Activated CD4-positive, alpha-beta memory T cell treated with anti-CD3 and anti-CD28 coated beads, Interleukin-2, amount 10 ng/mL, durations not matched to agents 7 days and 5 days (primary cell): ENCODE results near the gene TOR2A. TPM values are rescaled to one million over a fixed set of nuclear protein-coding genes. Genes with fewer than 3 reads are reported as not detected.
A peak's percentile ranks its signal among the peaks of the same experiment; 100 is the strongest.

Experiments
- CTCF ChIA-PET: fragments of 350-600 bp; sonication (Branson Sonifier 250); formaldehyde crosslinking; loops from one replicate; lab custom pipeline; 2021; ENCODE audit warnings: antibody characterized with exemption, inconsistent platforms; lab: Charles Lee
- POLR2A ChIA-PET: fragments of 350-600 bp; sonication (Branson Sonifier 250); formaldehyde crosslinking; loops from one replicate; lab custom pipeline; 2021; ENCODE audit warnings: antibody characterized with exemption; lab: Charles Lee
- DNase-seq: peaks from one replicate; pipeline ENCODE4 v3.0.0-alpha.2; 2020
- H3K27ac Mint-ChIP-seq: one replicate; pipeline ENCODE4 v1.8.0; 2021; ENCODE audit warnings: mild to moderate bottlenecking, mixed read lengths
- H3K27me3 Mint-ChIP-seq: one replicate; pipeline ENCODE4 v1.8.0; 2021; ENCODE audit warnings: mixed read lengths
- H3K36me3 Mint-ChIP-seq: one replicate; pipeline ENCODE4 v1.8.0; 2021; ENCODE audit warnings: low read depth, mixed read lengths
- H3K4me1 Mint-ChIP-seq: one replicate; pipeline ENCODE4 v1.8.0; 2021; ENCODE audit warnings: mixed read lengths
- H3K4me3 Mint-ChIP-seq: one replicate; pipeline ENCODE4 v1.8.0; 2021; ENCODE audit warnings: mild to moderate bottlenecking, mixed read lengths
- H3K9me3 Mint-ChIP-seq: one replicate; pipeline ENCODE4 v1.8.0; 2021; ENCODE audit warnings: mixed read lengths
- total RNA-seq, 2 experiments: library from RNA; stranded (reverse); gene quantifications; one replicate each; pipeline ENCODE4 v1.2.3, GENCODE V29; 2021

Gene TOR2A
- total RNA-seq, 2 experiments from 2014 or later, result 20.6 to 23.3 TPM

DNA sequence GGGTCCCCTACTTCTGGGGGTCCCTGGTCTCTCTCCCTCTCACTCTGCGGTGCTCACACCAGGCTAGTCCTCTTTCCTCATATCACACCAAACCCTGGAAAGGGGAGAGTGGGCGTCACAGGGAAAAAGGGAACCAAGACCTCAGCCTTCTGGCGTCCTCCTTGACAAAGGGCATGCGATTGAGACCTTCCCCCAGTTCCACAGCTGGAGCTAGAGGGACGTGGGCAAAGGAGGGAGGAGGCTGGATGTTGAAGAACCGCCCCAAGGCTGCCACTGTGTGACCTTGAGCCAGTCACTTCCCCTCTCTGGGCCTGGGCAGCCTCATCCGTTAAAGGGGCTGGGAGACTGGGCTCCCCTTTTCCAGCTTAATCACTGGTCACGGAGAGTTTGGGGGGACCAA lies 18.5 kb upstream of the TOR2A start:
- H3K27ac Mint-ChIP-seq, result no peak overlapping the region
- H3K9me3 Mint-ChIP-seq, result no peaks in the 10 kb centered on the region
- H3K27me3 Mint-ChIP-seq, result no peaks in the 10 kb centered on the region
- POLR2A ChIA-PET, result no interaction called here
- DNase-seq, result no peak
- H3K4me3 Mint-ChIP-seq, result no peak overlapping the region
- CTCF ChIA-PET, result no interaction called here
- no peaks in the 10 kb centered on the region for H3K4me1 Mint-ChIP-seq
- peaks cover 44% of the 10 kb centered on the region for H3K36me3 Mint-ChIP-seq

DNA sequence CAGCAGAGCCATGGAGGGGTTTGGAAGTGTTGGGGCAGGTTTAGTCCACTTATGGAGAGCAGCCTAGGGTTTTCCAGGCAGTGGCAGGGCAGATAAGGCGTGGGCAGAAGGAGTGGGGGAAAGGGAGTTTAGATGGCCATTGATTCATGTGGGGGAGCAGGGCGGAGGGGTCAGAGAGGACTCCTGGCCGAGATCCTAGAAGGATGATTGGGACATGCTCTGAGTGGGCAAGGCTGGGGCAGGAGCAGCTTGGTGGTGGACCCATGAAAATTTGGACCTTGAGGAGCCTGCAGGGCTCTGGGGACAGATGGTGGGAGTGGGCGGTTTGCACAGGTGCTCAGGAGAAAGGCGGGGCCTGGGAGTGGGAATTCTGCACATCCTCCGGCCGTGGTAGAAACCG lies 18.1 kb upstream of the TOR2A start:
- Mint-ChIP-seq H3K4me1 (no peaks in the 10 kb centered on the region), H3K27me3 (no peaks in the 10 kb centered on the region), H3K9me3 (no peaks in the 10 kb centered on the region), H3K27ac (peak overlapping the region; percentile 54), H3K36me3 (peaks cover 44% of the 10 kb centered on the region), H3K4me3 (no peak overlapping the region)
- DNase-seq, result no peak
- CTCF ChIA-PET, result no interaction called here
- POLR2A ChIA-PET, result no interaction called here

DNA sequence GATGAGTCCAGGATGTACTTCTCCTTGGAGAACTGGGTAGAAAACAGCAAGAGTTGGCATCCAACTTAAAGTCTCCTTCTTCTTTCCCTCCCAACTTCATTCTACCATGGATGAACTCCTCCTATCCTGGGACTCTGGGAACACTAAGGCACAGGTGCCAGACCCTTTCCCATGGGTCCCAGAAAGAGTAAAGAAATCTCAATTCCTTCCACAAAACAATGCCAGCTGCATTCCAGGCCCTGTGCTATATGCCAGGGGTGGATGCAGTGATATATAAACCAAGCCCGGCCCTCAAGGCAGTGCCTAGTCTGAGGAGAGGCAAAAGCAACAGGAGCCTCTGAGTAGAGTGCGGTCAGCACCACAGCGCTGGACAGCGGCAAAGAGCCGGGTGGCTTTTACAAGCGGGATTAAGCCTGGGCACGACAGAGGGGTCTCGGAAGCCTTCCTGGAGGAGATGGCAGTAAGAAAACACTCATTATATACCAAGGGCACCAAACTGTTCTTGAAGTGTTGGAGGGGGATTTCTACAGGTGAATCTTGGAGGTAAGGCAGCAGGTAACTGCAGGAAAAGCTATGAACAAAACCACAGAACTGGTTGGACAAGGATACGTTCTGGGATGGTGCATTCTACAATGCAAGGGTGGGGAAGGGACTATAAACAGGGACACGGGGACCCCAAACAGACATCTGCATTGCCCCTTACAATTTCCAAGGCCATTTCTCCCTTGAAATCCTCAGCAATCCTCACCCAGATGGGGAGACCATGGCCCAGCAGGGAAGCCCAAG lies 16.4 kb upstream of the TOR2A start:
- H3K9me3 Mint-ChIP-seq, result no peaks in the 10 kb centered on the region
- ChIA-PET CTCF (no interaction called here), POLR2A (no interaction called here)
- no peak for DNase-seq
- no peak overlapping the region for H3K4me3 Mint-ChIP-seq
- peaks cover 5% of the 10 kb centered on the region for H3K4me1 Mint-ChIP-seq
- no peak overlapping the region for H3K27ac Mint-ChIP-seq
- H3K36me3 Mint-ChIP-seq, result peaks cover 53% of the 10 kb centered on the region
- H3K27me3 Mint-ChIP-seq, result no peaks in the 10 kb centered on the region

DNA sequence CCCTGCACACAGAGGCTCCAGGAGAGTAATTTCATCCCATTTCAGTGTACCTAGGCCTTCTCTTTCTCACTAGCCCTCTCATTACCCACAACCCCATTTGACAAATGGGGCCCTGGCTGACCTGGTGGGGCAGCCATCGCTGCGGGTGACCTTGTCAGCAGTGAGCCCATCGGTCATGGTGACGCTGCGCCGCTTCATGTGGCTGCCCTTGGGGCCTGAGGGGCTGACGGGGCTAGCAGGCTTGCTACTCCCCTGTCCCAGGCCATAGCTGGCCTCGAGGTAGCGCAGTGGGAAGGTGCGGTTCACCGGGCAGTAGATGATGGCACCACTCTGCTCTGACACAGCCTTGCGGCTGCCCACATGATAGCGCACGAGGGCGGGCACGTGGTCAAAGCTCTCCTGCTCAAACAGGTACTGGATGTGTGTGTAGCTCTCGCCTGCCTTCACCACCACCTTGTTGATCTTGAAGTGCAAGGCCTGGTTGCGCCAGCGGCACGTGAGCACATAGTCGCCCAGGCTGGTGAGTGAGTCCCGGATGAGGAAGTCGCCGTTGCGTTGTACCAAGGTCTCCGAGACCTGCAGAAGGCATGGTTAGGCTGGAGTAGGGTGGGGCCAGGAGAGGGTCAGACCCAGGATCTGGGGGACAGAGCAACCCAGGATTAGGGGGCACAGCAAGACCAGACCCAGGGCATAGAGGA lies 14.1 kb upstream of the TOR2A start:
- Mint-ChIP-seq H3K4me1 (peaks cover 5% of the 10 kb centered on the region), H3K27ac (no peak overlapping the region), H3K36me3 (peaks cover 69% of the 10 kb centered on the region), H3K4me3 (no peak overlapping the region), H3K27me3 (no peaks in the 10 kb centered on the region), H3K9me3 (no peaks in the 10 kb centered on the region)
- ChIA-PET CTCF (interaction anchor here (1.5 kb wide), 1 partner anchor 121 kb away, joined by 3 read pairs; no protein-coding TSS in a partner anchor), POLR2A (no interaction called here)
- no peak for DNase-seq

DNA sequence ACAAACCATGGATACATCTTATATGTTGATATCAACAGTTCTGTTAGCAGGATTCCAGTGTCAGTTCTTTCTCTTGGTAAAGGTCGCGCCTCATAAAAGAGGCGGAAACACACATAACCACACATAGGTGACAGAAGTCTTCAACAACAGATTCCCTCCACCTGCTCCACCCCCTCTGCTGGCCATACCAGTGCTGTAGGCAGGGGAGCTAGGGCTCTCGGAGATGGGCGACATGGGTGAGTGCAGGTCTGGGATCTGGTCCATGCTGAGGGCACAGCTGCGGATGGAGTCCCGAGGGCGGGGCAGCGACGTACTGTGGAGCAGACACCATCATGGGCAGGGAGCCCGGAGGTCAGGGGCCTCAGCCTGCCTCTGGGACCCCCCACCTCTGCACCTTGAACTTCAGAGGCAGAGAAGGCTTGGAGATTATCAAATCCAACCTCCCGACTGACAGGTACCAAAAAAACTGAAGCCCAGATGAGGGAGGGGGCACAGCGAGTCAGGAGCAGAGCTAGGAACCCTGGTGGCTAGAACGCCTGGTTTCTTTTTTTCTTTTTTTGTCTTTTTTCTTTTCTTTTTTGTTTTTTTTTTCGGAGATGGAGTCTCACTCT lies 12.0 kb upstream of the TOR2A start:
- POLR2A ChIA-PET, result interaction anchor here (1.2 kb wide), 1 partner anchor 24 kb away, joined by 3 read pairs; no protein-coding TSS in a partner anchor
- no peak overlapping the region for H3K27ac Mint-ChIP-seq
- H3K4me1 Mint-ChIP-seq, result peaks cover 5% of the 10 kb centered on the region
- DNase-seq, result no peak
- no peaks in the 10 kb centered on the region for H3K9me3 Mint-ChIP-seq
- CTCF ChIA-PET, result interaction anchor here (1.0 to 3.8 kb wide), 3 partner anchors 12 to 24 kb away, joined by 3 to 22 read pairs (median 6); partner anchors contain the start of gene TOR2A
- peaks cover 71% of the 10 kb centered on the region for H3K36me3 Mint-ChIP-seq
- H3K4me3 Mint-ChIP-seq, result no peak overlapping the region
- no peaks in the 10 kb centered on the region for H3K27me3 Mint-ChIP-seq

DNA sequence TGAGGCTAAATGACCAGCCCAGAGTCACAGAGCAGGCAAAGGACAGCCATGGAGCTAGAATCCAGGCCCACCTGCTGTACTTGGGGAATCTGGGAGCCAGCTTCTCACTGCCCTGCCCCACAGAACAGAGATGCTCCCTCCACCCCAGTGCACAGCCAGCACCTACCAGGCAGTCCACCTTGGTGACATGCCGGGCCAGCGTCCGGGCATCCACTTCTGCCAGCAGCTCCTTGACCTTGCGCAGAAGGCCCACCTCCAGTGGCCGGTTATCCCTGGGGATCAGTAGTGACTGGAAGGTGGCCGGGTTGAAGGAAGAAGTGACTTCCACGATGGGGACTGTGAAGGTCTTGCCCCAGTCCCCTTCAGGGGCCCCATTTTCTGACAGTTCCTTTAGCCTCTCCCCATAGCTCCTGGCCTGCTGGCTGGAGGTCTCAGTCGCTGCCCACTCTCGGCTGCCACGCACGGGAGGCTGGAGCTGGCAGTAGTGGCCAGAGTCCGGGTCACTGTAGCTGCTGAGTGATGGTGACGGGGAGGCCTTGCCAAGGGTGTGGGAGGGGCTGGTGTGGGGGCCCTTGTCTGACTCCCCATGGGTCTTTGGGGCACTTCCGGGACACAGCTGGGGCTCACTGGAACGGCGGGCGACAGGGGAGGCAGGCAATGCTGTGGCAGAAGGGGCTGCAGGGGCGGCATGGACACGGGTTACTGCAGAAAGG lies 9.5 kb upstream of the TOR2A start:
- Mint-ChIP-seq H3K36me3 (peaks cover 66% of the 10 kb centered on the region), H3K27me3 (no peaks in the 10 kb centered on the region), H3K4me3 (no peak overlapping the region), H3K9me3 (no peaks in the 10 kb centered on the region), H3K4me1 (peaks cover 5% of the 10 kb centered on the region), H3K27ac (no peak overlapping the region)
- POLR2A ChIA-PET, result interaction anchor here (1.0 to 2.6 kb wide), 3 partner anchors 26 to 41 kb away, joined by 3 to 12 read pairs (median 4); partner anchors contain the start of gene CDK9
- CTCF ChIA-PET, result interaction anchor here (0.7 to 3.8 kb wide), 4 partner anchors 10 to 177 kb away, joined by 3 to 22 read pairs (median 6); partner anchors contain the start of gene TOR2A
- no peak for DNase-seq

DNA sequence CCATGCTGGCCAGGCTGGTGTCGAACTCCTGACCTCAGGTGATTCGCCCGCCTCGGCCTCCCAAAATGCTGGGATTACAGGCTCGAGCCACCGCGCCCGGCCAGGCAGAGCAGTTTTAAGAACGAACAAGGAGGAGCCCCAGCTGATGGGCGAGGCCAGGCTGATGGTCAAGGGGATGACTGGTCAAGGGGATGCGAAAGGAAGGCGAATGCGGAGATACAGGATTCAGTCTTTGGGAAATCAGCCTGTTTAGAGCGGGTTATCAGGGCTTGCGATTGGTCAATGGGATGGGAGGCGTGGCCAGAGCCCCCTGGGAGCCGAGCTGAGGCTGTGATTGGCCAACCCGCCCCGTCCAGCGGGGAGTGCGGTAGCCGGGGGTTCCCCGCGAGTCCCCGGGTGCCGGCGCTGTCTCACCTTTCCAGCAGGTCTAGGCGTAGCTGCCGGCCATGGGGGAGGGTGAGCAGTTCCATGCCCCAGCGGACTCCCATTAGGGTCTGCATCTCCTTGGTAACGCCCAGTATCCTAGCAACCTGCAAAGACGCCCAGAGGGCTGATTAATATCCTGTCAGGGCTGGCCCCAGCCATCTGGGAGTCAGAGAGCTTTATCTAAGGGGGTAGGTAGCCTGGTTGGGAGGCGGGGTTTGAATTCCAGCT lies 7.5 kb upstream of the TOR2A start:
- no peaks in the 10 kb centered on the region for H3K9me3 Mint-ChIP-seq
- no peak overlapping the region for H3K27ac Mint-ChIP-seq
- ChIA-PET POLR2A (interaction anchor here (0.7 to 2.4 kb wide), 4 partner anchors 36 to 135 kb away, joined by 3 to 7 read pairs (median 3); partner anchors contain the start of genes CDK9 and SH2D3C), CTCF (interaction anchor here (0.7 to 1.1 kb wide), 2 partner anchors 150 to 179 kb away, joined by 3 to 4 read pairs; no protein-coding TSS in a partner anchor)
- peaks cover 5% of the 10 kb centered on the region for H3K4me1 Mint-ChIP-seq
- peaks cover 65% of the 10 kb centered on the region for H3K36me3 Mint-ChIP-seq
- no peaks in the 10 kb centered on the region for H3K27me3 Mint-ChIP-seq
- H3K4me3 Mint-ChIP-seq, result no peak overlapping the region
- no peak for DNase-seq

DNA sequence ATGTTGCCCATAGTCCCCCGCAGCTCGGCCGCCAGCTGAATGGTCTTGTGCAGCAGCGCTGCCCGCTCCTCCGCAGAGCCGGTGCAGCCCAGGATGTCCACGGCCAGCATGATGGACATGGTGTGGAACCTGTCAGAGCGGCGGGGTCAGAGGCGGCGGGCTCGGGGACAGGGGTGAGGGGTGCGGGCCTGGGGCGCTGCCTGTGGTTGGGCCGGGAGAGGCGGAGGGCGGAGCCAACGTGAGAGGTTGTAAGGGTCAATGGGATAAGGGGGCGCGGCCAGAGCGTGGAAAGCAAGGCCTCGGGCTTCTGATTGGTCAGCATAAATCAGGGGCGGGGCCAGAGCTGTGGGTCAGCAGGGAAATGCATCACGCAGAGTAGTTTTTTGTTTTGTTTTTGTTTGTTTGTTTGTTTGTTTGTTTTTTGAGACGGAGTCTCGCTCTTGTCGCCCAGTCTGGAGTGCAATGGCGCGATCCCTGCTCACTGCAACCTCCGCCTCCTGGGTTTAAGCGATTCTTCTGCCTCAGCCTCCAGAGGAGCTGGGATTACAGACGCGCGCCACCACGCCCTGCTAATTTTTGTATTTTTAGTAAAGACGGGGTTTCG lies 6.8 kb upstream of the TOR2A start:
- peaks cover 5% of the 10 kb centered on the region for H3K4me1 Mint-ChIP-seq

DNA sequence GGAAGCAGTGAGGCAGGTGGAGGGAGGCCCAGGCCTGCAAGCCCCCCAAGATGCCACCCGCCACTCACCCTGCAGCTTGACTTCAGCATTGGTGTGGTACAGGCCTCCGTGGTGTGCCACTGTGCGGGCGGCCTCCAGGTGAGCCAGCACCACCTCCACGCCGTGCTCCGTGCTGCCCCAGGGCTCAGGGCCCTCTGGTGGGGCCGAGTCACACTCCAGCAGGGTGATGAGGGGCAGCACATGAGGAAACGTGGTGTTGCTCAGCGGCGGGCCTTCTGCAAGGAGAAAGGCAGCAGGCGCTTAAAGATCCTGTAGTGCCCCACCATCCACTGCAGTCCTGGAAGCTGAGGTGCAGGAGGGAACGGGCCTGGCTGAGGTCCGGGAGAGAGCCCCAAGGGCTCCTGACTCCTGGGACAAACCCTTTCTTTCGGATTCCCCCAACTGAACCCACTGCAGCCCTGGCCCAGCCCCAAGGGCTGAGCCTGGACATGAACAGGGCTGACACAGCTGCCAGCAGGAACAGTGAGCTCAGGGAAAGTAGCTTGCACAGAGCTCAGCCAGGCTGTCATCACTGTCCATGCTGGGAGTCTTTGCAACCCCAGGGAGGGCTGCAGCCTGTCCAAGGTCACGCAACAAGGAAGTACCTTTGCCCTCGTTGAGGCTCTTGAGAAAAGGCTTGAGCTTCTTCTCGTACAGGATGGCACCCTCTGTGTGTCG lies 4.7 kb upstream of the TOR2A start:
- Mint-ChIP-seq H3K27me3 (no peaks in the 10 kb centered on the region), H3K36me3 (peaks cover 49% of the 10 kb centered on the region), H3K4me1 (peaks cover 11% of the 10 kb centered on the region), H3K9me3 (no peaks in the 10 kb centered on the region), H3K4me3 (no peak overlapping the region), H3K27ac (no peak overlapping the region)
- DNase-seq, result no peak
- POLR2A ChIA-PET, result no interaction called here
- CTCF ChIA-PET, result interaction anchor here (1.2 kb wide), 1 partner anchor 130 kb away, joined by 3 read pairs; no protein-coding TSS in a partner anchor

More for the DNA sequence above, 6.8 kb upstream of the TOR2A start:
- ChIA-PET POLR2A (interaction anchor here (1.0 to 2.4 kb wide), 4 partner anchors 37 to 184 kb away, joined by 3 to 7 read pairs (median 3); partner anchors contain the start of genes CDK9 and SH2D3C), CTCF (interaction anchor here (0.7 to 1.1 kb wide), 2 partner anchors 149 to 180 kb away, joined by 3 to 4 read pairs; no protein-coding TSS in a partner anchor)
- Mint-ChIP-seq H3K36me3 (peaks cover 64% of the 10 kb centered on the region), H3K9me3 (no peaks in the 10 kb centered on the region), H3K27me3 (no peaks in the 10 kb centered on the region), H3K27ac (peak overlapping the region; percentile 27), H3K4me3 (no peak overlapping the region)
- no peak for DNase-seq

DNA sequence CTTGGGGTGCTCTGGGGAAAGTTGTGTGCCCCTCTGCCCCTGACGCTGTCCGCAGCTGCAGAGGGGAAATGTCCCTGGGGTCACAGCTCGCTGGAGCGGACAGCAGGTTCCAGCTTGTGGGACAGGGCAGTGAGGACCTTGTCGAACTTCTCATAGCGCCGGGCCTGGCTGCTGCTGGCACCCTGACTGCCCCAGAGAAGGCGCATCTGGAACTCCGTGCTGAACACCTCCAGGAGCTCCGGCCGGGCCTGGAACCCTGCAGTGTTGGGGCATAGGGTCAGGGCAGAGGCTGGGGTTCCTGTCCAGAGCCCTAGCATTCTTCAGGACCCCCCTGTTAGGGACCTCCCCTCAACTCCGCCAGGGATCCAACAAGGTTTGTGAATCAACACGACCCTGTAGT lies 3.6 kb upstream of the TOR2A start:
- H3K9me3 Mint-ChIP-seq, result no peaks in the 10 kb centered on the region
- H3K4me3 Mint-ChIP-seq, result no peak overlapping the region
- CTCF ChIA-PET, result interaction anchor here (2.1 kb wide), 1 partner anchor 43 kb away, joined by 7 read pairs; no protein-coding TSS in a partner anchor
- H3K27ac Mint-ChIP-seq, result no peak overlapping the region
- POLR2A ChIA-PET, result interaction anchor here (1.8 to 2.3 kb wide), 2 partner anchors 40 to 45 kb away, joined by 3 to 13 read pairs; partner anchors contain the start of gene SH2D3C
- no peak for DNase-seq
- H3K4me1 Mint-ChIP-seq, result peaks cover 20% of the 10 kb centered on the region
- H3K27me3 Mint-ChIP-seq, result no peaks in the 10 kb centered on the region
- H3K36me3 Mint-ChIP-seq, result peaks cover 45% of the 10 kb centered on the region
